Subcutaneous adipose tissue (tissue), 4 donors: ENCODE measurements around the gene SYTL3. TPM values are rescaled to one million over a fixed set of nuclear protein-coding genes. Genes with fewer than 3 reads are reported as not detected.

Experiments used
- total RNA-seq, 4 donors: library from RNA; depleted of rRNA; stranded (reverse); fragments of >200 nt; gene quantifications; one replicate each; pipeline ENCODE4 v1.1.0, GENCODE V29; 2016
- TF ChIP-seq, protein P1 (sequence below): fragments of 450-650 bp; IDR thresholded peaks from one replicate; pipeline ENCODE4 v1.5.1; 2016; ENCODE audit warnings: low read depth, mild to moderate bottlenecking, control low read depth, antibody characterized with exemption, moderate library complexity

Gene SYTL3
- total RNA-seq, 4 donors from 2014 or later = 1.3 to 18.2 (median 6.3) TPM

DNA sequence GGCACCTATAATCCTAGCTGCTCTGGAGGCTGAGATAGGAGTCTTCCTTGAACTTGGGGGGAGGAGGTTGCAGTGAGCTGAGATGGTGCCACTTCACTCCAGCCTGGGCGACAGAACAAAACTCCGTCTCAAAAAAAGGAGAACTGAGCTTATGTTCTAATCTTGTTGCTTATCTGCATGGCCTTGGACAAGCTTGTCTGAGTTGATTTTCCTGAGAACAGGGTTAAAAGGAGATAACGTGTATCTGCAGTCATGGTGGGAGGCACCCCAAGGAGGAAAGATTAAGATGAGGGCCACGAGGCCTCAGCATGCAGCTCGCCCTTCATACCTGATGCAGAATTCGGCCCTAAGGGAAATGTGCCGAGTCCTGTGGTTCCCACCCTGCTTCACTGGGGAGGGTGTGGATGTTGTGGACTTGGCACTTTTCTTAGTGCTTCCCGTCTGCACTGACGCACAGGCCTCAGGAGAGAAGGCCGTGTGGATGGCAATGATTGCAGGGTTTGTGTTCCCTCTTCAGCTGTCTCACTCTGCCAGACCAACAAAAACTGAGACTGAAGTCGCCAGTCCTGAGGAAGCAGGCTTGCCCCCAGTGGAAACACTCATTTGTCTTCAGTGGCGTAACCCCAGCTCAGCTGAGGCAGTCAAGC is 113.1 kb downstream of the SYTL3 start:
- TF ChIP-seq, protein P1, sequence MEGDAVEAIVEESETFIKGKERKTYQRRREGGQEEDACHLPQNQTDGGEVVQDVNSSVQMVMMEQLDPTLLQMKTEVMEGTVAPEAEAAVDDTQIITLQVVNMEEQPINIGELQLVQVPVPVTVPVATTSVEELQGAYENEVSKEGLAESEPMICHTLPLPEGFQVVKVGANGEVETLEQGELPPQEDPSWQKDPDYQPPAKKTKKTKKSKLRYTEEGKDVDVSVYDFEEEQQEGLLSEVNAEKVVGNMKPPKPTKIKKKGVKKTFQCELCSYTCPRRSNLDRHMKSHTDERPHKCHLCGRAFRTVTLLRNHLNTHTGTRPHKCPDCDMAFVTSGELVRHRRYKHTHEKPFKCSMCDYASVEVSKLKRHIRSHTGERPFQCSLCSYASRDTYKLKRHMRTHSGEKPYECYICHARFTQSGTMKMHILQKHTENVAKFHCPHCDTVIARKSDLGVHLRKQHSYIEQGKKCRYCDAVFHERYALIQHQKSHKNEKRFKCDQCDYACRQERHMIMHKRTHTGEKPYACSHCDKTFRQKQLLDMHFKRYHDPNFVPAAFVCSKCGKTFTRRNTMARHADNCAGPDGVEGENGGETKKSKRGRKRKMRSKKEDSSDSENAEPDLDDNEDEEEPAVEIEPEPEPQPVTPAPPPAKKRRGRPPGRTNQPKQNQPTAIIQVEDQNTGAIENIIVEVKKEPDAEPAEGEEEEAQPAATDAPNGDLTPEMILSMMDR = no peak

DNA sequence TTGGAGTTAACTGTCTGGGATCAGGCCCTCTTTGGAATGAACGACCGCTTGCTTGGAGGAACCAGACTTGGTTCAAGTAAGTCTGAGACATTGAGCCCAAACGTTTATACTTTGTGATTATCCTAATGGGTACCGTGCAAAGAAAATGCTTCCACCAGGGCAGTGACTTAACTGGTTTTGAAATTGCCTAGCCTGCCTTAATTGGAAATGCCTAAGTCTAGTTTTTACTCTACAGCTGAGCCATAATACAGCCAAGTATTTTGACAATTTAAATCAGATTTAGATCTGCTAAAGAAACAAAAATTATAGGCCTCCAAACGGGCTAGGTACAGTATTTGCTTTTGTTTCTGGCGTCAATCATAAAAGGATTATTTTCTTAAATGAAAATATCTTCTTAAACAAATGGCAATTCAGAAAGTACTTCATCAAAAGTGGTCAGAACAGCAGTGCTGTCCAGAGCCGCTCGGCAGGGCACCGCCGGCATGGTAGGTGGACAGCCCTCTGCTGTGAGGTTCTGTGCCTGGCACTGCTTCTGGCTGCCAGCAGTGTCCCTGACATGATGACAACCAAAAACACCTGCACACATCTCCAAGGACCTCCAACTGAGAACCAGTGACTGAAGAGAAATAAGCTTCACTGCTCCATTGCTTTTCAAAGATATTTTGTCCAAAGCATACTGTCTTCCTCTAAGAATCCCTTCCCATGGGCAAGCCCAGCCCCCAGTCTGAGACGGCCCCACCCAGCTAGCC is 113.8 kb downstream of the SYTL3 start:
- TF ChIP-seq, protein P1 = no peak

DNA sequence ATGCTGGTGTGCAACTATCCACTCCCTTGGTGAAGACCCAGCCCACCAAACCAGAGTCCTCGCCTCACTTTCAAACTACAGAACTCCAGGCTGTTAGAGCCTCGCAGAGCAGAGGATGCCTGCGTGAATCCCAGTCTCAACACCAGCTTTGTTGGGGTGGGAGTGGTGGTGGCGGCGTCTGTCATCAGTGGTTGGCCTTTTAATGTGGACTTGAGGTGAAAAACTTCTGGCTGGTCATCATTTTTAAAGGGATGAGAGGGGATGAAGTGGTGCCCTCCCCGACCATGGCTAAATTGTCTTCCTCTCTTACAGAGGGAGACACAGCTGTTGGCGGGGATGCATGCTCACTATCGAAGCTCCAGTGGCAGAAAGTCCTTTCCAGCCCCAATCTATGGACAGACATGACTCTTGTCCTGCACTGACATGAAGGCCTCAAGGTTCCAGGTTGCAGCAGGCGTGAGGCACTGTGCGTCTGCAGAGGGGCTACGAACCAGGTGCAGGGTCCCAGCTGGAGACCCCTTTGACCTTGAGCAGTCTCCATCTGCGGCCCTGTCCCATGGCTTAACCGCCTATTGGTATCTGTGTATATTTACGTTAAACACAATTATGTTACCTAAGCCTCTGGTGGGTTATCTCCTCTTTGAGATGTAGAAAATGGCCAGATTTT is 114.5 kb downstream of the SYTL3 start:
- TF ChIP-seq, protein P1 = no peak

DNA sequence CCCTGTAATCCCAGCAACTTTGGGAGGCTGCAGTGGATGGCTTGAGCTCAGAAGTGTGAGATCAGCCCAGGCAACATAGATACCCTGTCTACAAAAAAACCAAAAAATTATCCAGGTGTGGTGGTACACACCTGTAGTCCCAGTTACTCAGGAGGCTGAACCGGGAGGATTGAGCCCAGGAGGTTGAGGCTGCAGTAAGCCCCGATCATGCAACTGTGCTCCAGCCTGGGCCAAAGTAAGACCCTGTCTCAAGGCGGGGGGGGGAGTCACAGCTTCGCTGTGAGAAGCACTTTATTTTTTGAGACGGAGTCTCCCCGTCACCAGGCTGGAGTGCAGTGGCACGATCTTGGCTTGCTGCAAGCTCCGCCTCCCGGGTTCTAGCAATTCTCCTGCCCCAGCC is 115.1 kb downstream of the SYTL3 start:
- TF ChIP-seq, protein P1 = no peak

DNA sequence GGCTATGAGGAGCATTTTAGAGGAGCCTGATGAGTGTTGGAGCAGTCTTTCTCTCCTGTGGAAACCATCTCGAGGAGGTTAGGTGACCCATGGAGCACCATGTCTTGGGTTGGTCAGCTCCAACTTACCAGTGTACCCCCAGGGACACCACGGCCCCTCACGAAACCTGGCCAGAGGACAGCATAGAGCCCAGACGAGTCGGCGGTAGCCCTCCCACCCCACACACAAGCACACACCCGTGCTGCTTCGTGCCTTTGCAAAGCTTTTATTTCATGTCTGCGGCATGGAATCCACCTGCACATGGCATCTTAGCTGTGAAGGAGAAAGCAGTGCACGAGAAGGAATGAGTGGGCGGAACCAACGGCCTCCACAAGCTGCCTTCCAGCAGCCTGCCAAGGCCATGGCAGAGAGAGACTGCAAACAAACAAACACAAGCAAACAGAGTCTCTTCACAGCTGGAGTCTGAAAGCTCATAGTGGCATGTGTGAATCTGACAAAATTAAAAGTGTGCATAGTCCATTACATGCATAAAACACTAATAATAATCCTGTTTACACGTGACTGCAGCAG is 115.7 kb downstream of the SYTL3 start:
- TF ChIP-seq, protein P1 = no peak

DNA sequence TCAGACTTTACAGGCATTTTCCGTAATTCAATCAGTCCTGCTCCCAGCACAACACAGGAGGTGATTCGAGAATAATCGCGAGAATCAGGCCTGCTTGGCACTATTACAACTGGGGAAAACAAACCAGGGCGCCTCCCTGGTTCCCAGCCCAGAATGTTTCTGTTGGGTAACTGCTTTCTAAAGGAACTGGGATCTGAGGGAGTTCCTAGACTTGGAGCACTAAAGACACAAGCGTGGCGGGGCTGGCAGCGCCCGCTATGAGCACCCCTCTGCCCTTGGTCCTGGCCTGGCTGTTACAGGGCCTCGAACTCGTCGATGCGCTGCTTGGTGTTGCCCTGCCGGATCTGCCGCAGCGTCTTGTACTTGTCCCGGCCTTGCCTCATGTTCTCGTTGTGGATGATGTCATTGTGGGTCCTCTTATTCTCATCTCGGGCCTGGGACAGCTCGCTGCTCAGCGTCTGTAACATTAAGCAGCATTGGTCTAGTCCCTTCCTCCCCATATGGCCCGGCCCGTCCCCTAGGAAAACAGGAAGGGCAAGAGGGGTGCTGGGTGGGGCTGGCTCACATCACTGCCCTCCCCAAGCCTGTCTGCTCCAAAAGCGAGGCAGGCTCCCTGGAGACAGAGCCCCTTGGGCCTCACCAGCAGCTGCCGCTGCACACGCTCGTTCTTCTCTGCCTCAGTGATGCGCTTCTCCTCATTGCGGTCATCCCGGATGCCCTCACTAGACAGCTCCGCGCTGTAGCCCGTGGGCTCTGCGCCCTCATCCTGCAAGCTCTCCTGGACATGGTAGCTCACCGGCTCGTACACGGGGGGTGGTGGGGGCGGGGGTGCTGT is 117.0 kb downstream of the SYTL3 start:
- TF ChIP-seq, protein P1 = no peak
